ENCODE results near the gene DDR2. TPM values are rescaled to one million over a fixed set of nuclear protein-coding genes. Genes with fewer than 3 reads are reported as not detected.

Gene DDR2
- polyA plus RNA-seq, 1 donor: 18.3 TPM

DNA sequence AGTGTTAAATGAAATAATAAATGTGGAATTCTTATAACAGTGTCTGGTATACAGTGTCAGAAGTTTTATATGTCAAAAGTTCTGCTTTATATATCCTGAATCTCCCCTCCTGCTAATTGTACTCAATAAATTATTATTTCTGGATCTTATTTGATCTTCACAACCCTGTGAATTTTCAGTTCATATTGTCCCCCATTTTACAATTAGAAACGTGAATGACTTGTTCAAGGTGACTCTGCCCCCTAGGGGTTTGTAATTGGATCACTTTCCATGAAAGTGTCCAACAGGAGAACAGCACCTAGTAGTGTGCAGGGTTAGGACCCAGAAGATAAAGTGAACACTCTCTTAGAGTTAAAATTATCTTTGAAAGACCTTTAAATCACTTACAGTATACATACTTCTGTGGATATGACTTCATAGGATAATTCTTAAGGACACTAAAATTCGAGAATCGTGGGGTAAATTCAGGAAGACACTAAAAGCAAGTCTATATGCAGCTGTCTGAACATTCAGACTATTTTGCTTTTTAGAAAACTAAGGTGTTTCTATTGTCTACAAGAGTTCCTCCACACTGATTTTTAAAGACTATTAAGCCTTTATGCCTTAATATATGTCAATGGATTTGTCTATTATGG, 4.5 kb upstream of the DDR2 start:
- no peak overlapping the region for H3K4me3 ChIP-seq (ENCODE audit: low read length)
- peaks cover 6% of the 10 kb centered on the region for H3K4me1 ChIP-seq (ENCODE audit: control insufficient read depth, insufficient read depth, low read length)
- no peak overlapping the region for H3K27ac ChIP-seq (ENCODE audit: low read length)
- peak in 1 of 2 donors; percentile 8 for DNase-seq
- H3K27me3 ChIP-seq (ENCODE audit: control insufficient read depth, insufficient read depth, low read length): no peaks in the 10 kb centered on the region
- H3K36me3 ChIP-seq (ENCODE audit: control insufficient read depth, insufficient read depth, low read length): no peaks in the 10 kb centered on the region
- 83% methylated on average over 1 of the region's 3 CpGs for WGBS (ENCODE audit: insufficient coverage, low lambda C conversion rate)
- no peaks in the 10 kb centered on the region for H3K9me3 ChIP-seq (ENCODE audit: control insufficient read depth, low read depth, low read length)

DNA sequence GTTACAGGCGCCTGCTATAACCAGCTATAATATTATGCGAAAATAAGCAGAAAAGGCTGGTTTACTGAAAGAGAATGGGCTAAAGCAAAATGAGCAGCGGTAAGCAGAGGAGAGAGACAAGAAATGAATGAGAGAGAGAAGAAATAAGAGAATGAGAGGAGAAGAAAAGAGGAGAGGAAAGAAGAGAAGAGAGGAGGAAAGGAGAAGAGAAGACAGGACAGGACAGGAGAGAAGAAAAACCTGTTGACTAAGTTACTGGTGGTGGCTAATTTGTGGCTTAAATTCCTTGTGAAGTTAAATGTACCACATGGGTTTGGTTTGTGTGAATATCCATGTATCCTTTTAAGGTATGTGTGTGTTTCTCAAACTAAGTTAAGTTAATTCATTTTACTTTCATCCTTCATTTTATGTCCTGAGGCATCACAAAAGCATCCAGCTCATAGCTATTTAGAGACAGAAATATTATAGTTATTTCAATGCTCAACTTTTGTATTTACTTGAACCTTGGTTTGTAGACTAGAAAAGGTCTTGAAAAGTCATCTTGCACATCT, 3.1 kb upstream of the DDR2 start:
- Histone ChIP-seq H3K4me1 (ENCODE audit: control insufficient read depth, insufficient read depth, low read length) (peaks cover 6% of the 10 kb centered on the region), H3K36me3 (ENCODE audit: control insufficient read depth, insufficient read depth, low read length) (no peaks in the 10 kb centered on the region)

DNA sequence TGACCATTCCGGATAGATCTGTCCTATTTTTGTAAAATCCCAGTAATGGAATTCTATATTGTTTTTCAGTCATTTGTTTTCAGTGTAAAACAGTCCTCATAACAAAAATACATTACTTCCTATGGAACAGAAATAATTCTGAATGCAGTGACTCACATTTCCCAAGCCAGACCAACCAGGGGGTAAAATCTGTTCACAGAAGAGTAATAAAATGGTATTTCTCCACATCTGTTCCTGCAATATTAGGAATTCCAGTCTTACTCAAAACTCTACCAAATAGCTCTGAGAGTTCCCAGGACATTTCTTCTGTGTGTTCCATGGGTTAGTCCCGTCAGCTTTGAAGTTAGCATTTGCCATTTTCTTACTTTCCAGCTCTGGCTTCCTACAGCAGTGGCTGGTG, 2.6 kb upstream of the DDR2 start:
- WGBS (ENCODE audit: insufficient coverage, low lambda C conversion rate): 100% methylated on average over 1 of the region's 2 CpGs
- H3K27ac ChIP-seq (ENCODE audit: low read length): no peak overlapping the region

More for the DNA sequence above, 3.1 kb upstream of the DDR2 start:
- 100% methylated on average over 3 of the region's 3 CpGs for WGBS (ENCODE audit: insufficient coverage, low lambda C conversion rate)
- no peaks in the 10 kb centered on the region for H3K9me3 ChIP-seq (ENCODE audit: control insufficient read depth, low read depth, low read length)
- no peaks in the 10 kb centered on the region for H3K27me3 ChIP-seq (ENCODE audit: control insufficient read depth, insufficient read depth, low read length)
- no peak overlapping the region for H3K27ac ChIP-seq (ENCODE audit: low read length)
- no peak overlapping the region for H3K4me3 ChIP-seq (ENCODE audit: low read length)
- DNase-seq: no peak

DNA sequence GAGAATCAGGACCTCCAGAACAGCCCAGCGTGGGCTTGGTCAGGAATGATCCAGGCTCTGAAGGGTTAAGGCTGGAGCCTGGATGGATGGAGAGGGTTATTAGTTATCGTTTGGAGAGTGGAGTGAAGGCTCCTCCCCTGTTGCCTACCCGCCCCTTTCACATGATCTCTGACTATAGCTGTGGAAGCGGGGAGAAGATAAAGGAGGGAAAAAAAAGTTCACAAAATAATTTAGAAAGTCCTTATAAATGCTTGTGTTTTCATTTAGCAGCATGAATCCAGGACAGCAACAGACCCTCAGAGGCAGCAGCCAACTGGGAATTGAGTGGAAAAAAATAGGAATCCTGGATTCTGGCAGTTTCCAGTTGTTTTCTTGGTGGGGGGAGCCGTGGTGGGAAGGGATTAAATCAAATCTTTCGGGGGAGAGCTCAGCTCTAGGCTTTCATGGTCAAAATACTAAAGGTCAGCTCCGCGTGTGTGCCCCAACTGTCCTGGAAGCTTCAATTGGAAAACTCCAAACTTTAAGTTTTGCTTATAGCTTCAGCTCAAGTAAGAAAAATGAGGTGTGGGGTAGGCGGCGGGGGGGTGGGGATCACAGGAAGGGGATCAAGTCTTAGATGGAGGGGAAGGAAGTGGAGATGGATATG, 595 bp upstream of the DDR2 start:
- peak overlapping the region; percentile 84 for H3K27ac ChIP-seq (ENCODE audit: low read length)
- no CpG with 5 or more reads among the region's 10 CpGs for WGBS (ENCODE audit: insufficient coverage, low lambda C conversion rate)
- H3K36me3 ChIP-seq (ENCODE audit: control insufficient read depth, insufficient read depth, low read length): no peaks in the 10 kb centered on the region
- H3K4me3 ChIP-seq (ENCODE audit: low read length): peak overlapping the region; percentile 45
- no peaks in the 10 kb centered on the region for H3K27me3 ChIP-seq (ENCODE audit: control insufficient read depth, insufficient read depth, low read length)
- H3K9me3 ChIP-seq (ENCODE audit: control insufficient read depth, low read depth, low read length): no peaks in the 10 kb centered on the region
- peaks cover 6% of the 10 kb centered on the region for H3K4me1 ChIP-seq (ENCODE audit: control insufficient read depth, insufficient read depth, low read length)
- peak in 1 of 2 donors; percentile 37 for DNase-seq

More for the DNA sequence above, 2.6 kb upstream of the DDR2 start:
- no peaks in the 10 kb centered on the region for H3K27me3 ChIP-seq (ENCODE audit: control insufficient read depth, insufficient read depth, low read length)
- H3K4me1 ChIP-seq (ENCODE audit: control insufficient read depth, insufficient read depth, low read length): peaks cover 6% of the 10 kb centered on the region
- no peak overlapping the region for H3K4me3 ChIP-seq (ENCODE audit: low read length)
- no peaks in the 10 kb centered on the region for H3K9me3 ChIP-seq (ENCODE audit: control insufficient read depth, low read depth, low read length)
- no peak for DNase-seq
- no peaks in the 10 kb centered on the region for H3K36me3 ChIP-seq (ENCODE audit: control insufficient read depth, insufficient read depth, low read length)

DNA sequence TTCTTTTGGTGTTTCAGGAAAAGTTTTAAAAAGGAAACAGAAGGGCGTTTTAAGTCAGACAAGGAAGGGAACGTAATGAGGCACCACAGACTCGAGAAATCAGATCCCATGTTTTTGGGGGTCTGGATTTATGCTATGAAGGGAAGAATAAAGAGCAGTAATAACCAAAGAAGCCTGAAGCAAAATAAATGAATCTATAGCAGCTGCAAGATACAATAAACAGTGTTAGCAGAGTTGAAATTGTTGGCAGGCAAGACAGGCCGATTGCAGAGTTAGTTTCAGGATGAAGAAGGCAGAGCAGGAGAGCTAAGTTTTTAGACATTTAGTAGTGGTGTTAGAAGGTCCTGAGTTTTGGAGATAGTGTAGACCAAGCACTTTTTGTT, 425 bp downstream of the DDR2 start:
- Histone ChIP-seq H3K4me3 (ENCODE audit: low read length) (peak overlapping the region; percentile 45), H3K4me1 (ENCODE audit: control insufficient read depth, insufficient read depth, low read length) (peaks cover 6% of the 10 kb centered on the region), H3K27me3 (ENCODE audit: control insufficient read depth, insufficient read depth, low read length) (no peaks in the 10 kb centered on the region), H3K36me3 (ENCODE audit: control insufficient read depth, insufficient read depth, low read length) (no peaks in the 10 kb centered on the region), H3K27ac (ENCODE audit: low read length) (peak overlapping the region; percentile 84), H3K9me3 (ENCODE audit: control insufficient read depth, low read depth, low read length) (no peaks in the 10 kb centered on the region)
- WGBS (ENCODE audit: insufficient coverage, low lambda C conversion rate): 79% methylated on average over 3 of the region's 4 CpGs
- DNase-seq: peak in 1 of 2 donors; percentile 17

DNA sequence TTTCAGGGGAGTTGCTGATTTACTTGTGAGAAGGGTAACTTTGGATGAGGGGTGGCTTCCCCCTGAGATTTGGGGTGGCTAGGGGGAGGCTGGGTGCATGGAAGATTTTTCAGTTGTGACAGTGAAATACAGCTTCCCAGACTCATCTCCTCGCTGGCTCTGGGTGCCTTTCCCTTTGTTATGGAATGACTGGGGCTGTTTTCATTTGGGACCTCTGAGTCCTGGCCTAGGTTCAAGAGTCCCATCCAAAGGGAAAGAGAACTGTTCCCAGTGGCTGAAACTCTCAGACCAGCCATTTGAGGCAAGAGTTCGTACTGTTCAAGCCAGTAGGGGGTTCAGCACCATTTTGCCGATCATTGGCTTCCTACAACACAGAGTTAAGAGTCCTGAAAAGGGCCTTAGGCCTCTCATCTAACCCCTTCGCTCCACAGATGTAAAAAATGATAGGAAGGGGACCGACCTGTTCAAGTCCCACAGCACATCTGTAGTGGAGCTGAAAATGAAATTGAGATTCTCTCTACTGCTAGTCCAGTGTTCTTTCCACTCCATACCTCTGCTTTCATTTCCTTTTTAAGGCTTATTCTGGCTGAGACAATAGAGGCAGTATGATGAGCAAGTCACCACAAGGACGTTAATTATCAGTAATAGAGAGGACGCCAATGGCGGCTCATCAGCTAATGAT, 958 bp downstream of the DDR2 start:
- 92% methylated on average over 2 of the region's 8 CpGs for WGBS (ENCODE audit: insufficient coverage, low lambda C conversion rate)

DNA sequence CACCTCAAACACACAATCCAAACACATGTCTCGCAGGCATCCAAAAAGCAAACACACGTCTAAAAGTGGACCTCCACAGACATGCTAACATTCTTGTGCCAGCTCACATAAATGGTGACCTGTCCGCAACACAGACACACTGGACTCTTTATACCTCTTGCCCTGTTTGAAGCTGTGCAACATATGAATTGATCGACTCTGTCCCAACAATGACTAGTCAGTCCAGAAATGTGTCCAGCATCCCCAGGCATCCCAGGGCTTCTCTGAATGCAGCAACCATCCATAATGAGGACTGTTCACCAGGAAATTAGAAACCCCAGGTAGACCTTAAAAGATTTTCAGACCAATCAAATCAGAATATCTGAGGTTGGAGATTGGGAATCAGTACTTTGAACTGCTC, 3.2 kb downstream of the DDR2 start:
- Histone ChIP-seq H3K4me1 (ENCODE audit: control insufficient read depth, insufficient read depth, low read length) (peaks cover 6% of the 10 kb centered on the region), H3K36me3 (ENCODE audit: control insufficient read depth, insufficient read depth, low read length) (no peaks in the 10 kb centered on the region), H3K27ac (ENCODE audit: low read length) (no peak overlapping the region), H3K27me3 (ENCODE audit: control insufficient read depth, insufficient read depth, low read length) (no peaks in the 10 kb centered on the region), H3K9me3 (ENCODE audit: control insufficient read depth, low read depth, low read length) (no peaks in the 10 kb centered on the region), H3K4me3 (ENCODE audit: low read length) (no peak overlapping the region)
- WGBS (ENCODE audit: insufficient coverage, low lambda C conversion rate): no CpG with 5 or more reads among the region's 4 CpGs
- no peak for DNase-seq

More for the DNA sequence above, 958 bp downstream of the DDR2 start:
- peaks cover 6% of the 10 kb centered on the region for H3K4me1 ChIP-seq (ENCODE audit: control insufficient read depth, insufficient read depth, low read length)
- no peaks in the 10 kb centered on the region for H3K9me3 ChIP-seq (ENCODE audit: control insufficient read depth, low read depth, low read length)
- no peaks in the 10 kb centered on the region for H3K36me3 ChIP-seq (ENCODE audit: control insufficient read depth, insufficient read depth, low read length)
- peak overlapping the region; percentile 45 for H3K4me3 ChIP-seq (ENCODE audit: low read length)
- peak in 1 of 2 donors; percentile 17 for DNase-seq
- H3K27me3 ChIP-seq (ENCODE audit: control insufficient read depth, insufficient read depth, low read length): no peaks in the 10 kb centered on the region
- H3K27ac ChIP-seq (ENCODE audit: low read length): peak overlapping the region; percentile 84

DNA sequence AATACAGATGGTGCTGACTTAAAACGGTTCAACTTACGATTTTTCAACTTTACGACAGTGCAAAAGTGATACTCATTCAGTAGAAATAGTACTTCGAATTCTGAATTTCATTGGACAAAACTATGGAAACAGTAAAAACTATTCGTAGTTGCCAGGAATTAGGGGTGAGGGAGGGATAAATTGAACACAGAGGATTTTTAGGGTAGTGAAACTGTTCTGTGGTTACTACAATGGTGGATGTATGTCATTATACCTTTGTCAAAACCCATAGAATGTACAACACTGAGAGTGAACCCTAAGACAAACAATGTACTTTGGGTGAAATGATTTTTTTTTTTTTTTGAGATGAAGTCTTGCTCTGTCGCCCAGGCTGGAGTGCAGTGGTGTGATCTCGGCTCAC, 7.5 kb downstream of the DDR2 start:
- Histone ChIP-seq H3K27ac (ENCODE audit: low read length) (no peak overlapping the region), H3K4me1 (ENCODE audit: control insufficient read depth, insufficient read depth, low read length) (no peaks in the 10 kb centered on the region), H3K36me3 (ENCODE audit: control insufficient read depth, insufficient read depth, low read length) (no peaks in the 10 kb centered on the region), H3K9me3 (ENCODE audit: control insufficient read depth, low read depth, low read length) (no peaks in the 10 kb centered on the region), H3K4me3 (ENCODE audit: low read length) (no peak overlapping the region), H3K27me3 (ENCODE audit: control insufficient read depth, insufficient read depth, low read length) (no peaks in the 10 kb centered on the region)
- no peak for DNase-seq
- 96% methylated on average over 4 of the region's 7 CpGs for WGBS (ENCODE audit: insufficient coverage, low lambda C conversion rate)

DNA sequence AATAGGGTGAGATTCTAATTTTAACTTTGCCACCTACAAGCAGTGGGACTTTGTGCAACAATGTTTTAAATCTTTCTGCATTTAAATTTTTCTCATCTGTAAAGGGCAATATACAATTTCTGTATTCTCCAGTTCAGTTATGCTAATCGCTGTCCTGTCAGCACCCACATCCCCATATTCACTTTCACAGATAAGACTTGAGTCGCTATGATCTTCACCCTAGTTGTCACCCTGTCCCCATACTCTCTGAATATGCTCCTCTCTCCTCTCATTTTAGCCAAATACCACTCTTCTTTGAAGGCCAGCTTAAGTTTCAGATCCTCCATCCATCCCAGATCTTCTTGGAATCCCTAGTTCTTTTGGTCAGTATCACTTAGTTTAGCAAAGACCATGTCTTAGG, 8.8 kb downstream of the DDR2 start:
- no peak overlapping the region for H3K4me3 ChIP-seq (ENCODE audit: low read length)
- H3K36me3 ChIP-seq (ENCODE audit: control insufficient read depth, insufficient read depth, low read length): no peaks in the 10 kb centered on the region
- H3K4me1 ChIP-seq (ENCODE audit: control insufficient read depth, insufficient read depth, low read length): no peaks in the 10 kb centered on the region
- H3K27ac ChIP-seq (ENCODE audit: low read length): no peak overlapping the region
- 67% methylated on average over 1 of the region's 2 CpGs for WGBS (ENCODE audit: insufficient coverage, low lambda C conversion rate)
- H3K27me3 ChIP-seq (ENCODE audit: control insufficient read depth, insufficient read depth, low read length): no peaks in the 10 kb centered on the region
- DNase-seq: no peak
- no peaks in the 10 kb centered on the region for H3K9me3 ChIP-seq (ENCODE audit: control insufficient read depth, low read depth, low read length)

DNA sequence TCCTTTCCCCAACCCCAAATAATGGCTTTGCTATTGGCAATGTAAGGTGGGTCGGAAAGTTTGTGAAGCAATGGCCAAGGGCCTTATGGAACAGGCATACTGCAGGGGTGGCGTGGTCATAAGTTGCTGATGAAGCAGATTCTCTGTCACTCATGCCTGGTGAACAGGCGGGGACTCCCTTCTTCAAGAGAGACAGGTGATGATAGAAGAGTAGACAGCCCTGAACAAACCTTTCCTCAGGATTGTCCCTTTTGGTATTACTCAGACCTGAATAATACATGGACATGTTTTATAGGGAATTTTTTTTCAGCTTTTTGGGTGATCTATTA, 12.7 kb downstream of the DDR2 start:
- Histone ChIP-seq H3K4me3 (ENCODE audit: low read length) (no peak overlapping the region), H3K9me3 (ENCODE audit: control insufficient read depth, low read depth, low read length) (no peaks in the 10 kb centered on the region), H3K36me3 (ENCODE audit: control insufficient read depth, insufficient read depth, low read length) (no peaks in the 10 kb centered on the region), H3K4me1 (ENCODE audit: control insufficient read depth, insufficient read depth, low read length) (no peaks in the 10 kb centered on the region), H3K27ac (ENCODE audit: low read length) (no peak overlapping the region), H3K27me3 (ENCODE audit: control insufficient read depth, insufficient read depth, low read length) (no peaks in the 10 kb centered on the region)
- no CpG with 5 or more reads among the region's 3 CpGs for WGBS (ENCODE audit: insufficient coverage, low lambda C conversion rate)
- no peak for DNase-seq
